Left colon (tissue), 2 donors: ENCODE measurements around the gene TRAPPC14. TPM values are rescaled to one million over a fixed set of nuclear protein-coding genes. Genes with fewer than 3 reads are reported as not detected.
"Not testable (repeated sequence)": the region's sequence is repeated elsewhere in the genome, so short reads cannot be mapped to it uniquely, and the experiment has no call there.

Experiments
- ATAC-seq: fragments of 200-7000 bp; cut with Tn5 transposase; one replicate; pipeline ENCODE4 v1.9.1; 2020; ENCODE audit warnings: mild to moderate bottlenecking, moderate library complexity
- DNase-seq, 2 donors: peaks; one replicate each; pipeline ENCODE4 v3.0.0-alpha.2; 2020
- intact Hi-C, 2 donors: fragments of 100-400 bp; cut with DNase I in 1 of 2; cut with micrococcal nuclease in 1 of 2; formaldehyde crosslinking; loops; one replicate each; pipeline versions ENCODE4 v1.11.2 to v1.14.0; 2022; cut with DNase I, micrococcal nuclease
- total RNA-seq, 2 donors: library from RNA; stranded (reverse); fragmentation: NEBNext Ultra II Directional; extraction: Animal tissue kit (Norgen Biotek cat#: 25700); gene quantifications; one replicate each; pipeline ENCODE4 v1.2.1, GENCODE V29; 2021
- donor health status: DM: no; HTN: no; CAD: no.
- donor health status: DM: yes; HTN: yes; CAD: no.

TRAPPC14 gene
- total RNA-seq, 2 donors from 2014 or later, result 54.9 to 62.1 TPM

GRCh38 chr7:100156331-100157068 is 2.0 kb downstream of the TRAPPC14 start:
- no peak for DNase-seq

GRCh38 chr7:100155553-100156317 is 2.8 kb downstream of the TRAPPC14 start:
- ATAC-seq (no peak), DNase-seq (no peak)
- intact Hi-C loops, result no loop called here

More at GRCh38 chr7:100156331-100157068, 2.0 kb downstream of the TRAPPC14 start:
- intact Hi-C loops, result no loop called here
- ATAC-seq, result no peak

GRCh38 chr7:100154651-100155491 is 3.7 kb downstream of the TRAPPC14 start:
- intact Hi-C loops, result no loop called here
- peak; percentile 60 for ATAC-seq
- DNase-seq, result peak; percentile 80 to 85

GRCh38 chr7:100153708-100154535 is 4.6 kb downstream of the TRAPPC14 start:
- intact Hi-C loops, result no loop called here
- peak; percentile 79 to 85 for DNase-seq
- ATAC-seq, result peak; percentile 65

- intact Hi-C loops, result no loop called here
- ATAC-seq, result no peak
- DNase-seq, result no peak
Measured at GRCh38 chr7:100152937-100153666, 5.4 kb downstream of the TRAPPC14 start.

- intact Hi-C loops, result no loop called here
- no peak for DNase-seq
- no peak for ATAC-seq
Measured at GRCh38 chr7:100152404-100152803, 6.1 kb downstream of the TRAPPC14 start.

- DNase-seq (peak; percentile 98 to 100), ATAC-seq (peak; percentile 90)
- intact Hi-C loops, result no loop called here
Measured at GRCh38 chr7:100148559-100149328, 9.8 kb downstream of the TRAPPC14 start, which contains the start of gene LAMTOR4. LAMTOR4 (plus strand) TSS chr7:100148918; CDS start chr7:100148973, 55 bp downstream.

GRCh38 chr7:100148225-100148558 is 10.3 kb downstream of the TRAPPC14 start:
- ATAC-seq (no peak), DNase-seq (no peak)
- intact Hi-C loops, result no loop called here

- no peak for DNase-seq
- no peak for ATAC-seq
- intact Hi-C loops, result no loop called here
Measured at GRCh38 chr7:100147278-100147677, 11.2 kb downstream of the TRAPPC14 start.

- intact Hi-C loops, DNase-seq, ATAC-seq: not testable (repeated sequence)
Measured at GRCh38 chr7:100146350-100146749, 12.2 kb downstream of the TRAPPC14 start.

- intact Hi-C loops, result no loop called here
- ATAC-seq, result no peak
- no peak for DNase-seq
Measured at GRCh38 chr7:100142461-100142860, 16.1 kb downstream of the TRAPPC14 start.

GRCh38 chr7:100141555-100141949 is 17.0 kb downstream of the TRAPPC14 start:
- ATAC-seq (peak; percentile 89), DNase-seq (no peak)
- intact Hi-C loops, result no loop called here

- intact Hi-C loops, result loop anchor here in 1 of 2 donors (10.0 kb wide), 1 partner anchor 143 kb away; no protein-coding TSS in a partner anchor
- no peak for DNase-seq
- peak; percentile 60 for ATAC-seq
Measured at GRCh38 chr7:100137851-100138760, 20.4 kb downstream of the TRAPPC14 start.

- ATAC-seq (peak; percentile 69), DNase-seq (peak; percentile 55 to 73)
- intact Hi-C loops, result loop anchor here in 1 of 2 donors (2.0 to 10.0 kb wide), 2 partner anchors 84 to 138 kb away; no protein-coding TSS in a partner anchor
Measured at GRCh38 chr7:100132697-100133151, 25.8 kb downstream of the TRAPPC14 start.

- DNase-seq (no peak), ATAC-seq (no peak)
- intact Hi-C loops, result loop anchor here in 1 of 2 donors (2.0 to 10.0 kb wide), 2 partner anchors 85 to 137 kb away; no protein-coding TSS in a partner anchor
Measured at GRCh38 chr7:100132126-100132525, 26.4 kb downstream of the TRAPPC14 start.
